CD14-positive monocyte (primary cell): ENCODE measurements around the gene AGFG2. TPM values are rescaled to one million over a fixed set of nuclear protein-coding genes. Genes with fewer than 3 reads are reported as not detected.

ENCODE experiments used
- DNase-seq, 3 donors: peaks; one replicate each; pipeline ENCODE4 v3.0.0-alpha.2; 2011 to 2022
- H2AFZ ChIP-seq: 2 replicates; pipeline ENCODE4 v1.6.0; 2012; ENCODE audit warnings: mild to moderate bottlenecking, low read depth, low read length, inconsistent platforms; ENCODE audit not compliant: insufficient read depth, poor library complexity, severe bottlenecking
- H3K27ac ChIP-seq, 2 donors: 1 replicate in 1 of 2; 2 replicates in 1 of 2; pipeline ENCODE4 v1.5.1; 2012 to 2013; ENCODE audit warnings: low read length in 2 of 2, control low read depth in 1 of 2, inconsistent platforms in 1 of 2, low read depth in 1 of 2, mild to moderate bottlenecking in 1 of 2
- H3K27me3 ChIP-seq, 2 donors: one replicate each; pipeline versions ENCODE4 v1.6.0 to v1.6.1; 2011 to 2013; ENCODE audit warnings: low read length in 2 of 2; ENCODE audit not compliant: control insufficient read depth in 2 of 2, insufficient read depth in 2 of 2
- H3K36me3 ChIP-seq, 2 donors: replicated peaks in 1 of 2; 1 replicate in 1 of 2; 2 replicates in 1 of 2; pipeline versions ENCODE4 v1.5.1 to v1.6.1; 2012 to 2013; ENCODE audit warnings: low read length in 2 of 2, control low read depth in 1 of 2, inconsistent platforms in 1 of 2, mild to moderate bottlenecking in 1 of 2; ENCODE audit not compliant: insufficient read depth in 2 of 2, control insufficient read depth in 1 of 2
- H3K4me1 ChIP-seq, 2 donors: 1 replicate in 1 of 2; 2 replicates in 1 of 2; pipeline versions ENCODE4 v1.5.1 to v1.6.1; 2012 to 2013; ENCODE audit warnings: low read length in 2 of 2, control low read depth in 1 of 2, inconsistent platforms in 1 of 2, mild to moderate bottlenecking in 1 of 2, moderate library complexity in 1 of 2; ENCODE audit not compliant: insufficient read depth in 2 of 2, control insufficient read depth in 1 of 2
- H3K4me2 ChIP-seq: replicated peaks from 2 replicates; pipeline ENCODE3; 2012; ENCODE audit warnings: low read length, moderate library complexity, mild to moderate bottlenecking; ENCODE audit not compliant: poor library complexity, severe bottlenecking; ENCODE audit errors: extremely low read depth
- H3K4me3 ChIP-seq, 3 experiments: fragments of 200-600 bp in 1 of 3; sonication (generic) in 1 of 3; replicated peaks in 1 of 3; 1 replicate in 2 of 3; 2 replicates in 1 of 3; pipeline ENCODE4 v1.5.1; 2011 to 2013; ENCODE audit warnings: low read length in 3 of 3, mild to moderate bottlenecking in 3 of 3, control low read depth in 2 of 3, low read depth in 2 of 3, inconsistent platforms in 1 of 3, moderate library complexity in 1 of 3
- H3K79me2 ChIP-seq: 2 replicates; pipeline ENCODE4 v1.6.0; 2012; ENCODE audit warnings: mild to moderate bottlenecking, control low read depth, inconsistent platforms, low read length, moderate library complexity; ENCODE audit not compliant: insufficient read depth
- H3K9ac ChIP-seq: 2 replicates; pipeline ENCODE4 v1.6.0; 2017; ENCODE audit warnings: low read length, mild to moderate bottlenecking; ENCODE audit not compliant: insufficient read depth, poor library complexity, severe bottlenecking
- H3K9me3 ChIP-seq, 2 donors: replicated peaks in 1 of 2; 1 replicate in 1 of 2; 2 replicates in 1 of 2; pipeline versions ENCODE4 v1.5.1 to v1.6.1; 2012 to 2013; ENCODE audit warnings: low read length in 2 of 2, control low read depth in 1 of 2; ENCODE audit not compliant: control insufficient read depth in 1 of 2, insufficient read depth in 1 of 2
- H4K20me1 ChIP-seq: 2 replicates; pipeline ENCODE4 v1.6.0; 2012; ENCODE audit warnings: mild to moderate bottlenecking, low read length, control low read depth, moderate library complexity; ENCODE audit not compliant: insufficient read depth
- H3K27ac Mint-ChIP-seq, 7 donors: one replicate each; pipeline ENCODE4 v1.8.0; 2020; ENCODE audit warnings: mild to moderate bottlenecking in 7 of 7, mixed read lengths in 7 of 7, moderate library complexity in 6 of 7, inconsistent platforms in 2 of 7
- H3K27me3 Mint-ChIP-seq, 3 donors: one replicate each; pipeline ENCODE4 v1.8.0; 2021 to 2022; ENCODE audit warnings: low read depth in 3 of 3, mild to moderate bottlenecking in 3 of 3, mixed read lengths in 3 of 3, moderate library complexity in 3 of 3, inconsistent platforms in 1 of 3
- H3K36me3 Mint-ChIP-seq, 2 donors: one replicate each; pipeline ENCODE4 v1.8.0; 2020; ENCODE audit warnings: mixed read lengths in 2 of 2, inconsistent platforms in 1 of 2, mild to moderate bottlenecking in 1 of 2
- H3K4me1 Mint-ChIP-seq: one replicate; pipeline ENCODE4 v1.8.0; 2020; ENCODE audit warnings: mild to moderate bottlenecking, mixed read lengths
- H3K4me3 Mint-ChIP-seq, 2 donors: one replicate each; pipeline ENCODE4 v1.8.0; 2020; ENCODE audit warnings: mild to moderate bottlenecking in 2 of 2, mixed read lengths in 2 of 2, moderate library complexity in 1 of 2
- H3K9me3 Mint-ChIP-seq, 7 donors: one replicate each; pipeline ENCODE4 v1.8.0; 2020 to 2022; ENCODE audit warnings: mixed read lengths in 7 of 7, mild to moderate bottlenecking in 6 of 7, moderate library complexity in 6 of 7, inconsistent platforms in 2 of 7
- CTCF ChIP-seq: fragments of 200-600 bp; IDR thresholded peaks from one replicate; pipeline ENCODE4 v1.8.0; 2022; ENCODE audit warnings: antibody characterized with exemption, mild to moderate bottlenecking
- WGBS: methylation state at CpG from one replicate; pipeline ENCODE4 v1.1.5; 2013; ENCODE audit warnings: missing lambda C conversion rate; ENCODE audit not compliant: insufficient coverage; 5-methylcytosine and 5-hydroxymethylcytosine counted together
- intact Hi-C, 2 donors: fragments of 100-400 bp; cut with micrococcal nuclease; formaldehyde crosslinking; loops; one replicate each; pipeline versions ENCODE4 v1.15.0 to v1.15.1; 2023
- polyA plus RNA-seq, 3 donors: library from polyadenylated mRNA; depleted of rRNA in 1 of 3; unstranded in 2 of 3; stranded (reverse) in 1 of 3; fragments of 300-500 nt in 2 of 3; fragments of >200 nt in 1 of 3; fragmentation: Illumina TruSeq in 2 of 3; gene quantifications; 1 replicate in 2 of 3; 2 replicates in 1 of 3; pipeline ENCODE4 v1.2.3, GENCODE V29; 2012 to 2021

The AGFG2 gene
- polyA plus RNA-seq, 3 donors, result 1.3 to 1.8 (median 1.8) TPM

GRCh38 chr7:100516135-100516812 lies 22.7 kb upstream of the AGFG2 start:
- Mint-ChIP-seq H3K36me3 (no peaks in the 10 kb centered on the region), H3K4me3 (no peak overlapping the region), H3K4me1 (peaks cover 8% of the 10 kb centered on the region), H3K9me3 (peaks cover 0 to 4% (median 0%) of the 10 kb centered on the region in 7 donors), H3K27ac (no peak overlapping the region), H3K27me3 (peaks cover 0 to 4% (median 3%) of the 10 kb centered on the region in 3 donors)
- Histone ChIP-seq H3K9me3 (no peaks in the 10 kb centered on the region), H3K27ac (no peak overlapping the region), H3K9ac (no peak overlapping the region), H3K36me3 (no peaks in the 10 kb centered on the region), H2AFZ (no peak overlapping the region), H3K4me3 (no peak overlapping the region), H3K4me1 (peaks cover 3 to 4% of the 10 kb centered on the region in 2 donors), H3K27me3 (no peaks in the 10 kb centered on the region), H4K20me1 (no peaks in the 10 kb centered on the region), H3K79me2 (no peaks in the 10 kb centered on the region), H3K4me2 (no peak overlapping the region)
- TF ChIP-seq CTCF, result no peak
- DNase-seq, result no peak
- 80% methylated on average over 1 of the region's 4 CpGs for WGBS
- intact Hi-C loops, result no loop called here

- no peaks in the 10 kb centered on the region for H3K27me3 ChIP-seq
- no peaks in the 10 kb centered on the region for H4K20me1 ChIP-seq
- DNase-seq, result no peak
- no peak overlapping the region for H3K4me3 ChIP-seq
- H3K27ac ChIP-seq, result no peak overlapping the region
- H3K9me3 ChIP-seq, result no peaks in the 10 kb centered on the region
- Mint-ChIP-seq H3K27ac (no peak overlapping the region), H3K27me3 (peaks cover 0 to 5% (median 4%) of the 10 kb centered on the region in 3 donors), H3K4me1 (peaks cover 12% of the 10 kb centered on the region), H3K36me3 (no peaks in the 10 kb centered on the region), H3K9me3 (peaks cover 0 to 4% (median 0%) of the 10 kb centered on the region in 7 donors), H3K4me3 (no peak overlapping the region)
- intact Hi-C loops, result no loop called here
- no peaks in the 10 kb centered on the region for H3K79me2 ChIP-seq
- no peak overlapping the region for H3K9ac ChIP-seq
- H3K4me1 ChIP-seq, result peaks cover 8 to 11% of the 10 kb centered on the region in 2 donors
- WGBS, result 86% methylated on average over 1 of the region's 2 CpGs
- no peaks in the 10 kb centered on the region for H3K36me3 ChIP-seq
- no peak for TF ChIP-seq CTCF
- H3K4me2 ChIP-seq, result no peak overlapping the region
- no peak overlapping the region for H2AFZ ChIP-seq
Observed at GRCh38 chr7:100517305-100517704, 21.7 kb upstream of the AGFG2 start.
